SH-SY5Y (cell line): ENCODE results near the gene COG7.

Experiments used
- GATA2 ChIP-seq: IDR thresholded peaks from 2 replicates; pipeline ENCODE4 v1.6.1; 2011; ENCODE audit warnings: mild to moderate bottlenecking, low read depth, low read length
- GATA3 ChIP-seq: IDR thresholded peaks from 2 replicates; pipeline ENCODE4 v1.6.1; 2011; ENCODE audit warnings: low read depth, mild to moderate bottlenecking, low read length, moderate library complexity

- TF ChIP-seq GATA2 (no peak), GATA3 (no peak)
Measured at GRCh38 chr16:23466162-23466885, 13.3 kb upstream of the COG7 start.
